B cell (primary cell): ENCODE results near the gene NCOA7.

Source experiments
- EZH2 ChIP-seq: IDR thresholded peaks from 2 replicates; pipeline ENCODE4 v1.6.1; 2012; ENCODE audit warnings: borderline replicate concordance, low read depth, mild to moderate bottlenecking, moderate library complexity, low read length; ENCODE audit not compliant: insufficient read depth, poor library complexity, severe bottlenecking
- TF ChIP-seq, protein P1 (sequence below): fragments of 200-600 bp; IDR thresholded peaks from one replicate; pipeline ENCODE4 v1.8.0; 2022; ENCODE audit warnings: antibody characterized with exemption, mild to moderate bottlenecking

DNA sequence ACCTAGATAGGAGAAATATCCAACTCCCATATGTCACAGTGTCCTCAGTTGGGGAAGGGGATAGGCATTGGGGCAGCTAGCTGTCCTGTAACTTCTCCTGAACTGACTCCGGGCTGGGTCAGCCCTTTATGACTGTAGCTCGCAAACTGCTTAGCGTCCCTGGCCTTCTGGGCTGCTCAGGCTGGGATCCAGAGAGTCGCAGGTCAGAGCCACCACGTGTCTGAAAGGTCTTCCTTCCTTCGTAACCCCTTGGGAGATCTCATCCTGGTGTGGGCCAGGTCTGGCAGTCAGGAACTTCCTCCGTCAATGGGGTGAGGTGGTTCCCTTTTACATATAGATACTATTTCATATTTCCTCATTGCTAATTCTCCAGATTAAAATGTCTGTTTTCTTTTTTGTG, 137.0 kb downstream of the NCOA7 start:
- TF ChIP-seq, protein P1, sequence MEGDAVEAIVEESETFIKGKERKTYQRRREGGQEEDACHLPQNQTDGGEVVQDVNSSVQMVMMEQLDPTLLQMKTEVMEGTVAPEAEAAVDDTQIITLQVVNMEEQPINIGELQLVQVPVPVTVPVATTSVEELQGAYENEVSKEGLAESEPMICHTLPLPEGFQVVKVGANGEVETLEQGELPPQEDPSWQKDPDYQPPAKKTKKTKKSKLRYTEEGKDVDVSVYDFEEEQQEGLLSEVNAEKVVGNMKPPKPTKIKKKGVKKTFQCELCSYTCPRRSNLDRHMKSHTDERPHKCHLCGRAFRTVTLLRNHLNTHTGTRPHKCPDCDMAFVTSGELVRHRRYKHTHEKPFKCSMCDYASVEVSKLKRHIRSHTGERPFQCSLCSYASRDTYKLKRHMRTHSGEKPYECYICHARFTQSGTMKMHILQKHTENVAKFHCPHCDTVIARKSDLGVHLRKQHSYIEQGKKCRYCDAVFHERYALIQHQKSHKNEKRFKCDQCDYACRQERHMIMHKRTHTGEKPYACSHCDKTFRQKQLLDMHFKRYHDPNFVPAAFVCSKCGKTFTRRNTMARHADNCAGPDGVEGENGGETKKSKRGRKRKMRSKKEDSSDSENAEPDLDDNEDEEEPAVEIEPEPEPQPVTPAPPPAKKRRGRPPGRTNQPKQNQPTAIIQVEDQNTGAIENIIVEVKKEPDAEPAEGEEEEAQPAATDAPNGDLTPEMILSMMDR: no peak
- TF ChIP-seq EZH2: no peak
